Activated T-helper 9 cell treated with anti-CD3 and anti-CD28 coated beads, Interleukin-2, amount 50 U/mL, for 16 hours (primary cell): Measurements from ENCODE around the gene TCN2.
"Not testable (repeated sequence)": the region's sequence is repeated elsewhere in the genome, so short reads cannot be mapped to it uniquely, and the experiment has no call there.

Experiments
- DNase-seq: peaks from one replicate; pipeline ENCODE4 v3.0.0-alpha.2; 2020; ENCODE audit warnings: low read depth

Gene TCN2

DNA sequence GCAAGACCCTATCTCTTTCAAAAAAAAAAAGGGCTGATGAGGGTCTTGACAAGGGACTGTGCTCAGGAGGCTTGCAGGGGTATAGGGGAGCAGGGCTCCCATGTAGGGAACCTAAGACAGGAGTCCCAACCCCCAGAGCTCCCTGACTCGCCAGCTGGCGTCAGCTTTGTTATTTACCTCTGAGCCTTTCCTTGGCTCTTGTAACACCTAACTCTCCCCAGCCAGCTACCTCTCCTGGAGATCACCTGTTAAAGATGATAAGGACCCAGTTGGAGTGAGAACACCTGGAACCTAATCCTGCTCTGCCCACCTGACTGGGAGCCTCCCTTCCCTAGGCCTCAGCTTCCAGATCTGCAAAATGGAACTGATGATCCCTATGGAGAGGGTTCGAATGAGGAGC, 41.9 kb downstream of the TCN2 start:
- DNase-seq: no peak

DNA sequence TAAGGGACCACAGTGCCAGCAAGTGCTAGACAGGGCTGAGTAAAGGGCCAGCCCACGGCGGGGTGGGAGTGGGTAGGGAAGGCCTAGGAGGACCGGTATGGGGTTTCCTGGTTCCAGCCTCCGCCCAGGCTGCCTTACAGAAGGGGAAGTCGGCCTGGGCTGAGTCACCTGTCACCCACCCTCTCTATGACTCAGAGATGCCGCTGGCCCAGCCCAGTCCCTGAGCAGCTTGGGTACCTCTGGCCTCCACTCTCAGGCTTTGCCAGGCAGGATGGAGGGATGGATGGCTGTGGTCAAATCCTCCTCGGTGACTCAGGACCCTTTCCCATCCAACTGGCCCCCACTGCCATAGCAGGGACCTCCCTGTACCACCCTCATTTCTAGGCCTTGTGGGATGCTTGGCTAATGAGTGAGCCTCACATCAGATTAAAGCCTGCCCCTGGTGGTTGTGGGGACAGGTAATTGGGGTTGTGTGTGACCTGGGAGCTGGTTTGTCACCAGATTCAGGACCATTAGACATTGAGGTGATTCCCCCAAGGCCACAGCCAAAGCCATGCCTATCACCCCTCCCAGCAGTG, 42.5 kb downstream of the TCN2 start:
- DNase-seq: peak; percentile 82

DNA sequence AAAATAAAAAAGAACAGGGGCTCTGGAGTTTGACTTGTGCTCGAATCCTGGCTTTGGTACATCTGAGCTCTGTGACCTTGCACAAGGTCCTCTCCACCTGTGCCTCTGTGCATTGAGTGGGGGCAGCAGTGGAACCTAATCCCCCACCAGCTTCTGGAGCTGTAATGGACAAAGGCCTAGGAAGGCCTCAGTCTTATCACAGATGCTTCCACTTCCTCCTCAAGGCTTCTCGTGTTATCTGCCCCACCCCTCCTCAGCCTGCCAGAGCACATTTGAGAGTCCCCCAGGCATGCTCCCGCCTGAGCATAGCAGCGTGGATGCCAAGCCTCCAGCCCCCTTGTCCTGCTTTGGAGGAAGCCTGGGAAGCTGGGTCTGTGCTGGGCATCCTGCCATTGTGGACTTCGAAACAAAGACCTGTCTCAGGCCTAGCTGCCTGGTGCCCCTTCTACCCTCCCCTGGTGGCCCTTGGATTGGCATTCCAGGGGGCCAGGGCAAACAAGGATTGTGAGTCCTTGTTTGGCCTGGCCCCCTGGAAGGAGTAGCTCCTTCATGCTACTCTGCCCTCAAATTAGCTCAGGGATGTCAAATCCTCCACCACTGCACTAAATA, 43.6 kb downstream of the TCN2 start:
- DNase-seq: no peak

DNA sequence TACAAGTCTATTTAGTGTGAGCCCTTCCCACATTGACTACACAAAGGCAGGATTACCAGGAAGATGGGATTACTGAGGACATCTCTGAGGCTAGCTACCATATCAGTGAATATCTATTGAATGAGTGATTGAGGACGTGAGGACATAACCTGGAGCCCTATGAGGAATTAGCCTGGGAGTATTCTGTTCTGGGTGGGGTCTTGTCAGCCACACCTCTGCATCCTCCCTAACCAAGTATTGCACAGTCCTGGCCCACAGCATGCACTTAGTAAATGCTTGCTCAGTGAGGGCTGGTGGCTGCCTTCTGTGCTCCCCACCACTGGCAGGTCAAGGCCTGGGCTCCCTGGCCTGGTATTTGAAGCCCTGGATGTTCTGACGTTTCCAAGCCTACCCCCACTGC, 45.9 kb downstream of the TCN2 start:
- no peak for DNase-seq

DNA sequence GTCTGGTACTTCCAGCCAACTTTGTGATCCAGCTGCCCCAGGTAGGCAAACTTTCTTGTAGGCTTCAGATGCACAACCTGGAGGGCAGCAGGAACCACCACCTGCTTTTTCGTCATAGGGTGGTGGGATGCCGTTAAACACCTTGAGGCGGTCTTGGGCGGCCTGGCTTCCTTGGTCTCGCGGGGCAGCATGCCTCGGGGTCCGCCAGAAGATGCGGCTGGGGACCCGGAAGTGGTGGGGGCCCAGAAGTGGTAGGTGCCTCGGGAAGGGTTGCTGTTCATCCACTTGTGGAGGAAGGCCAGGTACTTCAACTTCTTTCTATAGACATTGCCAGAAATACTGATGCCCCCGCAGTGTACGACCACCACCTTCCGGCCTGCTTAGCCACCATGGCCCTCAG, 47.4 kb downstream of the TCN2 start:
- no peak for DNase-seq

DNA sequence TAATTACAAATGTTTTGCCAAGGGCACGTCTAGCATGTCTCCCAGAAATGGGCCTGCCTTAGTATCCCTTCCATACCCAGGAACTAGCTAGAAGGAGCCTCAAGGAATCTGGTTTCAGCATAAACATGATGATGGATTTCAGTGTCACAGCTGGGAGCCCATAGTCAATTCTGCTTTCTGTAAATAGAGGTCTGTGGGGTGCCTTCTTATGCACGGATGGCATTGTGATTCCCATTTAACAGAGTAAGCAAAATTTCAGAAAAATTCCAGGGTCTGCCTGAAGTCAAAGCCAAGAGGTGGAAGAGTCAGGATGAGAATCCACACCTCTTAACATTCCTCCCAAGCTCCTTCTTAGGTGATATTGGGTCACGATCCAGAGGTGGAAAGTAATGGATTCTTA, 48.6 kb downstream of the TCN2 start:
- no peak for DNase-seq

DNA sequence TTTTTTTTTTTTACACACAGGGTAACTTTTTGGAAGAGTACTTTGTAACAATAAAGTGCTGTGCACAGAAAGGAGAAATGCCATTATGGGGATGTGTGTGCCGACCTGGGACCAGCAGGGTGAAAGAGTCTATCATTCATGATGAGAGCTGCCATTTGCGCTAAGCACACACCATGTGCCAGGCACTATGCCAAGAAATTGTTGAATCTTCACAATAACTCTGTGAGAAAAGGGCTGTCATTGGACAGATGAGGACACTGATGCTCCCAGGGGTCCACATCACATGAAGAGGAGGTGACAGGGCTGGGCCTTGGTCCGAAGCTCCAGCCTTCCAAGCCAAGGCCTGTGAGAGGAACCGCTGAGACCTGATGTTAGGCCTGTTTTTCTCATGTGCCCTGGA, 55.1 kb downstream of the TCN2 start:
- no peak for DNase-seq

DNA sequence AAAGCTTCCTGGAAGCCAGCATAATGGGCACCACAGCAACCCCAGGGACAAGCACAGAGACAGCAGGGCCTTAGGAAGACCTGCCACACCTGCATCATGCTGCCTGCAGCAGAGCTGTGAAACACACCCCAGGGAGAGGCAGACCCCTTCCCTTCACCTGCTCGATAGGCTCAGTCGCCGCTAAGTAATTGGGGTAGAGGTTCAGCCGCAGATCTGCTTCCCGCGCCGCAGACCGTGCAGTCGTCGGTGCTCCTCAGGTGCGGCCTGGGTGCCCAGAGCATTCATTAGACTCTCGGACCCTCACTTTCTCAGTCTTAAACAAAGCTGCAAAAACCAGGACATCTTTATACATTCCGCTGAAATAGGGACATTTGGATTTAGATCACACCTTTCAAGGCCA, 57.8 kb downstream of the TCN2 start:
- DNase-seq: no peak

DNA sequence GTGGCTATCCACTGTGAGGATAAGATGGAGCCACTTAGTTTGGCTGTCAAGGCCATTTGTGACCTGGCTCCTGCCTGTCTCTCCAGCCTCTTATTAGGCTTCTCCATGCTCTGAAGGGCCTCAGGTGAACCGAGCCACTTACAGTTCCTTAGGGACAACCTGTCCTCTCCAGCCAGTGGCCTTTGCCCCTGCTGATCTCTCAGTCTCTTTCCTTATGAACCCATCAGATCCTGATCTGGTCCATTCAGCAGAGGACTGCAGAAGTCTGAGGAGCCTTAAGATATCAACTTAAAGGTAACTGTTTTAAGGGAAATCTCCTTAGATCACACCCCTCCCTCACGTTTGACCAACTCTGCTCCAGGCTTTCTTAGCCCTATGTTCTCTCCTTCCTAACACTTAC, 58.3 kb downstream of the TCN2 start:
- DNase-seq: no peak

DNA sequence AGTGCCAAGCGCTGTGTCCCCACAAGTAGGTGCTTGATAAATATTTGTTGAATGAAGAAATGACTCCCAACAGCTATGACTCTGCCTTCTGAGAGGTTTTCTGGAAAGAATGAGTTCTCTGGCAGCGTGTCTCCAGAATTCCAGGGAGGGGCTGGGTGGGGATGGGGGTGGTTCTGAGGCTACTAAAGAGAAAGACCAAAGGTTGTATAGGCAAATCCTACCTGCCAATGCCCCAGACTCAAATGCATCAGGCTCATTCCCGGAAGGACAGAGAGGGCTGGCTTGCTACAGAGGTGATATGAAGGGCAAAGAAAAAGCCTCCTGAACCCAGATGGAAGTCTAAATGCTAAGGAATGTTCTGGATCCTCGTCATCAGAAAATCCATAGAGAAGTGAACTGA, 58.8 kb downstream of the TCN2 start:
- DNase-seq: no peak

DNA sequence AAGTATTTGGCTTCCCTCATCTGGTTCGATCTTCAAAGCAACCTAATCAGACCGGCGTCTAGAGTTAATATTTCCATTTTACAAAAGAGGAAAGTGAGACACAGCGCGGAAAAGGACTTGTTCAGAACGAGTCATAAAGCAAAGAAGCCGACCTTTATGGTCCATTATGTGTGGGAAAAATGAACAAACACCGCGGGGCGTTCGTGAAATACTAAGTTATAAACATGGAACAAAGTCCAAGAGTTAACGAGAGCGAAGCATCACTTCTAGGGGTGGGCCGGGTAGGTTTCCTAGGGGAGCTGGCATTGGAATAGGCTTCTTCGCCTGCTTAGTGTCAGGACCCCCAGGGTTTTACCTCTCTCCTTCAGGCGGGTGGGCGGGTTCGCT, 60.1 kb downstream of the TCN2 start:
- DNase-seq: no peak

DNA sequence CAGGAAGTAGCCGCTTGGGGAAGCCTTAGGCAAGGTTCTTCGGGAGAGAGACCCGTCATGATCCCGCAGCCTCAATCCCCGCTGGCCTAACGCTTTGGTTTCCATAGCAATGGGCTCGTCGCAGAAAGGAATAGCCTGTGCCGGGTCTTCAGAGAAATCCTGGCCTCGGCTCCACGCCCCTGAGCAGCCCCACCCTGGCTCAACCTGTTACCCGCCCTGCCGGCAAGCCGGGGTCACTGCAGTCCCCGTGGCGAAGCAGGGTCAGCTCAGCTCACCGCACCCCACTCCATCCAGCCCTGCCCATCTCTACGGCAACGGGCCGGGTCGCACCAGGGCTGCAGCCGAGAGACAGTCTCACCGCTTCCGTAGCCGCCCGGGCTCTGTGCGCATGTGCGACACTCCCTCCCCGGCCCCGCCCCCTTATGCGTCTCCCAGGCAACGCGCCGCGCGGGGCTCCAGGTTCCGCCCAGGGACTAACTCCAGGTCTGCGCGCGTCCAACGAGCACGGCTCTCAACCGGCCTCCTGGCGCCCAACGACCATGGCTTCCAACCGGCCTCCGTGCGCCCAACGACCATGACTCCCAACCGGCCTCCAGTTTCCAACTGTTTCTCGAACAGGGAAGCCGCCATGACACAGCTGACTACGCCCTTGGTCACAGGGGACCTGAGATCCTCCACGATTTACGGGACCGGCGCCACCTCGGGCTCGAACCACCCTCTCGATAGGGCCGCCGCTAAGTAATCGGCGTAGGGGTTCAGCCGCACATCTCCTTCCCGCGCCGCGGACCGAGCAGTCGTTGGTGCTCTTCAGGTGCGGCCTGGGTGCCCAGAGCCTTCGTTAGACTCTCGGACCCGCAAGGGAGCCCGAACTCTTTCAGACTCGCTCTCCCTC, 60.8 kb downstream of the TCN2 start, which contains the start of gene DUSP18:
TSS of gene DUSP18 (minus strand) at position 382 of the 892 bp plus-strand sequence. CDS start 3,872 bp downstream, outside the sequence.
- DNase-seq: peak; percentile 91

DNA sequence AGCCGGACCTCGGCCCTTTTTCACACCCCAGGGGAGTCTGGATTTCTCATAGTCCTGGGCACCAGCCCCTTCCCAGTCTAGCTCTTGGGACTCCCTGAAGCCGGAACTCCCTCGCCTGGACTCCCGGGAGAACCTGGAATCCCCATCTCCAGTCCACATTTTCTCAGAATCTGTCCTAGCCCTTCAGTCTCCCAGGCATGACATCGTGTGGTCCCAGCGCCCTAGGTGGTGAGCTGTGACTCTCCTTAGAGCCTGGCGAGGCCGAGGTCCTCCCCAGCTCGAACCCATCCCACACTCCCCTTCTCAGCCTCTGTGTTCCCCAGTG, 61.4 kb downstream of the TCN2 start:
- DNase-seq: no peak

DNA sequence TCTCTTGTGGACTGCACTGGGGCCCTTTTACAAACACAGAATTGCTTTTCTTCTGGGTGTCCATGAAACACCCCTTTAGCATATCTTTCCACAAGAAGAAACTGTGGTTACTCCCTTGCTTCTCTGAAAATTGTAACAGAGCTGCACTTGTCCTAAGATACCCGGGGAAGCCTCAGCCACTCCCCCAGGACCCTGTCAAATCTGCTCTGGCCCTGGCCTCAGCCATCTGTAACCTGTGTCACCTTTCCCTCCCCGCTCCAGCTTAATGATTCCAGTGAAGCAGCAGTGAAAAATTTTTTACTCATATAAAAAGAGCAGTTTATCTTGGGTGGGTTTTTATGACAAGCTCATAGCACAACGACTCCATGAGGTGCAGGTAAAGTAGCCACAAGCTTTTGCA, 64.1 kb downstream of the TCN2 start:
- DNase-seq: no peak

DNA sequence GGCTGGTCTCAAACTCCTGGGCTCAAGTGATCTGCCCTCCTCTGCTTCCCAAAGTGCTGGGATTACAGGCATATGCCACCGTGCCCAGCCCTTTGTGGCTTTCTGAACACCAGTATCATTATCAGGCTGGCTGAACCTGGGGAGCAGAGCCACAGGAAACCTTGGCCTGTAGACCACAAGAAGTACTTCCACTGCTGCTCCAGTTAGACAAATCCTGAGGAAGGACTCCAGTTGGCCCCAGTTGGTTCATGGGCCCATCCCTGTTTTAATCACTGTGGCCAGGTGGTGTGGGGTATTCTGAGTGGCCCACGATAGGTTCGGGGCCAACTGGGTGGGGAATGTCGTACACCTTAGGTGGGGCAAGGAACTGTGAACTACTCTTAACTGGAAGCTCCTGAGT, 66.2 kb downstream of the TCN2 start:
- no peak for DNase-seq

DNA sequence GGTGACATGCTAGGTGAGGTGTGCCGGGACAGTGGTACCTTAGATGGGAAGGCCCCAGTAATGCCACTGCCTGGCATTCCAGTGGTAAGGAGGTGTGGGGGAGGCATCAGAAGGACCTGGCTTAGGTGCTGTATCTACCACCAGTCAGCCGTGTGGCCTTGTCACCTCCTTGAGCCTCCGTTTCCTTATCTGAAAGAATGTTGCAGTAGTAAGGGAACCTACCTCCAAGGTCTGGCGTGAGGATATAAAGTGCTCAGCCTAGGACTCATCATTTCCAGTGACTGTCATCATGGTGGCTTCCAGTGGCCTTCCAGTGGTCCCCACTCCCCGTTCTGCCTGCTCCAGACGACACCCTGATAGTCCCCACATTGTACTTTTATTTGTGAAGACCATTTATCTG, 67.5 kb downstream of the TCN2 start:
- no peak for DNase-seq

DNA sequence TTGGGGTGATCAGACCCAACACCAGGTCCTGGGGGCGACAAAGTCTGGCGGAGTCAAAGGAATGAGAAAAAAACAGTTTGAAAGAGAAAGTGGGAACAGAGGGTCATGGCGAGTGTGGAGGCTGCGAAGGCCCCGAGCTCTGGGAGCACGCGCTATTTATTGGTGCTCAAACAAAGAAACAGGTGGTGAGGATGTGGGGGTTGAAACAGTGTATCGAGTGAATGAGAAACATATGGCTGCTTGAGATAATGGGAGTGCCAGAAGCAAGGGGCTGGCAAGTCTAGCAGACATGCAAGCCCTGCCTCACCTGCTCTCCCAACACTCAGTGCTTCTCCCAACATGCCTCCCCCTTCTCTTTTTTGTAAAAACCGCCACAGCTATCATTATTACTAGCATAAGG, 68.5 kb downstream of the TCN2 start:
- no peak for DNase-seq

DNA sequence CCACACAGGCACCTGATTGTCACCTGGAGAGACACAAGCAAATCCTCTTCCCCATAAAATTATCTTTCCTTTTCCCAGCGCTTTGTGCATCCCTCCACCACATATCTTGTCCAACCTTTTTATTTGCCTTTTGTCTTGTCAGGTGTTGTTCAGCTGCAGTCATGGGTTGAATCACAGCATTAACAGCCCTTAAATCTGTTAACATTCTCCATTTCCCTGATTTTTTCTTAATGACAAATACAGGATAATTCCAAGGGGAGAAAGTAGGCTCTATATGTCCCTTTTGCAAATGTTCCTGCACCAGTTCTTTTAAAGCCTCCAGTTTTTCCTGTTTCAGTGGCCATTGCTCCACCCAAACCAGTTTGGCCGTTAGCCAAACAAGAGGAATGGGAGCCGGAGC, 69.6 kb downstream of the TCN2 start:
- DNase-seq: not testable (repeated sequence)
